HepG2 (cell line): Measurements from ENCODE around the gene TCFL5. TPM values are rescaled to one million over a fixed set of nuclear protein-coding genes. Genes with fewer than 3 reads are reported as not detected.

Experiments used
- AGO2 ChIP-seq: fragments of 200-400 bp; formaldehyde crosslinking; optimal IDR thresholded peaks from 2 replicates; pipeline ENCODE3; 2017; ENCODE audit warnings: mild to moderate bottlenecking, low read depth, low read length, moderate library complexity
- BRD4 ChIP-seq: sonication (generic); formaldehyde crosslinking; IDR thresholded peaks from 2 replicates; pipeline ENCODE4 v1.4.0; 2020; ENCODE audit warnings: missing genetic modification reagents
- FOSL1 ChIP-seq: sonication (generic); formaldehyde crosslinking; IDR thresholded peaks from 2 replicates; pipeline ENCODE4 v1.9.0; 2021; ENCODE audit warnings: missing genetic modification reagents, borderline replicate concordance
- FOXP1 ChIP-seq, 2 experiments: fragments of 450-650 bp in 1 of 2; IDR thresholded peaks; 2 replicates each; pipeline ENCODE4 v1.6.1; 2017 to 2018; ENCODE audit warnings: antibody characterized with exemption in 1 of 2
- HIVEP1 ChIP-seq: sonication (generic); formaldehyde crosslinking; IDR thresholded peaks from 2 replicates; pipeline ENCODE4 v1.4.0; 2020; ENCODE audit warnings: mild to moderate bottlenecking, missing genetic modification reagents
- HMGA1 ChIP-seq: sonication (generic); formaldehyde crosslinking; conservative IDR thresholded peaks from 2 replicates; pipeline ENCODE4 v1.4.0; 2020; ENCODE audit warnings: missing genetic modification reagents
- PHF5A ChIP-seq: IDR thresholded peaks from one replicate; pipeline ENCODE4 v1.6.1; 2018; ENCODE audit warnings: low read depth, missing genetic modification reagents; ENCODE audit not compliant: unreplicated experiment
- RELA ChIP-seq: sonication (generic); formaldehyde crosslinking; IDR thresholded peaks from 2 replicates; pipeline ENCODE4 v1.4.0; 2020; ENCODE audit warnings: missing genetic modification reagents
- RFXAP ChIP-seq: sonication (generic); formaldehyde crosslinking; IDR thresholded peaks from 2 replicates; pipeline ENCODE4 v1.4.0; 2020; ENCODE audit warnings: missing genetic modification reagents, borderline replicate concordance
- TBX2 ChIP-seq: sonication (generic); formaldehyde crosslinking; IDR thresholded peaks from 2 replicates; pipeline ENCODE4 v1.5.0; 2020; ENCODE audit warnings: missing genetic modification reagents, mild to moderate bottlenecking, borderline replicate concordance
- TP53 ChIP-seq: sonication (generic); formaldehyde crosslinking; conservative IDR thresholded peaks from 2 replicates; pipeline ENCODE4 v1.4.0; 2020; ENCODE audit warnings: missing genetic modification reagents
- ZNF546 ChIP-seq: sonication (generic); formaldehyde crosslinking; conservative IDR thresholded peaks from 2 replicates; pipeline ENCODE4 v1.8.1; 2023; ENCODE audit warnings: mild to moderate bottlenecking, missing genetic modification reagents
- ZNF572 ChIP-seq: sonication (generic); formaldehyde crosslinking; IDR thresholded peaks from 2 replicates; pipeline ENCODE4 v1.5.1; 2020; ENCODE audit warnings: mild to moderate bottlenecking, missing genetic modification reagents
- ZNF672 ChIP-seq: sonication (generic); formaldehyde crosslinking; IDR thresholded peaks from 2 replicates; pipeline ENCODE4 v1.8.1; 2022; ENCODE audit warnings: missing genetic modification reagents
- polyA plus RNA-seq, 8 experiments: library from polyadenylated mRNA; depleted of rRNA in 3 of 8; stranded (reverse) in 7 of 8; unstranded in 1 of 8; fragments of >200 nt; fragmentation: Illumina TruSeq in 4 of 8; extraction: Trizol in 4 of 8; gene quantifications; 2 replicates each; pipeline versions ENCODE4 v1.2.1 to v1.2.3, GENCODE V29; 2011 to 2016; ENCODE audit warnings: low read depth in 4 of 8, missing spikeins in 1 of 8, mixed read lengths in 1 of 8; ENCODE audit not compliant: insufficient read depth in 1 of 8
- total RNA-seq, 5 experiments: library from RNA; depleted of rRNA; stranded (reverse); fragments of >200 nt; fragmentation: Illumina TruSeq; extraction: Trizol; gene quantifications; 2 replicates each; pipeline ENCODE4 v1.2.3, GENCODE V29; 2016; ENCODE audit warnings: low read depth in 1 of 5
- TF ChIP-seq, protein P1 (sequence below): sonication (generic); formaldehyde crosslinking; conservative IDR thresholded peaks from 2 replicates; pipeline ENCODE4 v1.5.0; 2020; ENCODE audit warnings: missing genetic modification reagents
- TF ChIP-seq, protein P2 (sequence below): sonication (generic); formaldehyde crosslinking; IDR thresholded peaks from 2 replicates; pipeline ENCODE4 v1.5.0; 2020; ENCODE audit warnings: mild to moderate bottlenecking, missing genetic modification reagents, moderate library complexity
- TF ChIP-seq, protein P3 (sequence below): sonication (generic); formaldehyde crosslinking; IDR thresholded peaks from 2 replicates; pipeline ENCODE4 v1.4.0; 2020; ENCODE audit warnings: missing genetic modification reagents
- TF ChIP-seq, protein P4 (sequence below): sonication (generic); formaldehyde crosslinking; IDR thresholded peaks from 2 replicates; pipeline ENCODE4 v1.5.0; 2020; ENCODE audit warnings: missing genetic modification reagents, mild to moderate bottlenecking, borderline replicate concordance

Gene TCFL5
- total and polyA plus RNA-seq, 2 of the 13 experiments (the other 11 are each of a cell fraction or from before 2014, with no cell fraction given), result 14.8 to 20.0 TPM

DNA sequence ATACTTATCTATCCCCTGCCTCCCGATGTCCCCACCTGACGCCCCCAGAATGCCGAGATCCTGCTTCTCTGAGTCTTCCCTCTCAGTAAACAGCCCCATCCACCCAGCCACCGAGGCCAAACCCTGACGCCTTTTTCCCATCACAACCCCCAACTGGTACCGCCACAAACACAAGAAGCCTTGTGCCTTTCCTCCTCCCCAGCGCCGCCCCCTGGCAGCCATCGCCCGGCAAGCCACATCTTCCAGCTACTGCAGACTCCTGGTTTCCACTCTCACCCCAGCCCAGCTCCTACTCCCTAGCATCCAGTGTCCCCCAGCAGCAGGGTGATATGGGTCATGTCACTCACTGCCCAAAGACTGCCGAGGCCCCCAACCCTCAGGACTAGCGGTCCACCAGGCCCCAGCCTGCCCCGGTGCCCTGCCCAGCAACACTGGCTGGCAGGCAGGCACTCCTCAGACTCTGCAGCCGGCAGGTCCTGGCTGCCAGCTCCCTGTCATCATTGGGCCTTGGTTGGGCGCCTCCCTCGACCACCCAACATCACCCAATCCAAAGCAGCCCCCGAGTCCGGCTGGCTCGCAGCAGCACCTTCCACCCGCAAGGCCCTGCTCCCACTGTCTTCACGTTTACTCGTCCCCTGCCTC is 11.2 kb downstream of the TCFL5 start (continued):
- TF ChIP-seq, protein P1, sequence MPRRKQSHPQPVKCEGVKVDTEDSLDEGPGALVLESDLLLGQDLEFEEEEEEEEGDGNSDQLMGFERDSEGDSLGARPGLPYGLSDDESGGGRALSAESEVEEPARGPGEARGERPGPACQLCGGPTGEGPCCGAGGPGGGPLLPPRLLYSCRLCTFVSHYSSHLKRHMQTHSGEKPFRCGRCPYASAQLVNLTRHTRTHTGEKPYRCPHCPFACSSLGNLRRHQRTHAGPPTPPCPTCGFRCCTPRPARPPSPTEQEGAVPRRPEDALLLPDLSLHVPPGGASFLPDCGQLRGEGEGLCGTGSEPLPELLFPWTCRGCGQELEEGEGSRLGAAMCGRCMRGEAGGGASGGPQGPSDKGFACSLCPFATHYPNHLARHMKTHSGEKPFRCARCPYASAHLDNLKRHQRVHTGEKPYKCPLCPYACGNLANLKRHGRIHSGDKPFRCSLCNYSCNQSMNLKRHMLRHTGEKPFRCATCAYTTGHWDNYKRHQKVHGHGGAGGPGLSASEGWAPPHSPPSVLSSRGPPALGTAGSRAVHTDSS (CRISPR knock-in tag), result no peak
- no peak for TF ChIP-seq HMGA1
- no peak for TF ChIP-seq RFXAP
- peak; percentile 89 for TF ChIP-seq AGO2
- TF ChIP-seq ZNF572, result no peak
- no peak for TF ChIP-seq TBX2
- peak; percentile 61 for TF ChIP-seq HIVEP1 (CRISPR knock-in tag)
- TF ChIP-seq, protein P2, sequence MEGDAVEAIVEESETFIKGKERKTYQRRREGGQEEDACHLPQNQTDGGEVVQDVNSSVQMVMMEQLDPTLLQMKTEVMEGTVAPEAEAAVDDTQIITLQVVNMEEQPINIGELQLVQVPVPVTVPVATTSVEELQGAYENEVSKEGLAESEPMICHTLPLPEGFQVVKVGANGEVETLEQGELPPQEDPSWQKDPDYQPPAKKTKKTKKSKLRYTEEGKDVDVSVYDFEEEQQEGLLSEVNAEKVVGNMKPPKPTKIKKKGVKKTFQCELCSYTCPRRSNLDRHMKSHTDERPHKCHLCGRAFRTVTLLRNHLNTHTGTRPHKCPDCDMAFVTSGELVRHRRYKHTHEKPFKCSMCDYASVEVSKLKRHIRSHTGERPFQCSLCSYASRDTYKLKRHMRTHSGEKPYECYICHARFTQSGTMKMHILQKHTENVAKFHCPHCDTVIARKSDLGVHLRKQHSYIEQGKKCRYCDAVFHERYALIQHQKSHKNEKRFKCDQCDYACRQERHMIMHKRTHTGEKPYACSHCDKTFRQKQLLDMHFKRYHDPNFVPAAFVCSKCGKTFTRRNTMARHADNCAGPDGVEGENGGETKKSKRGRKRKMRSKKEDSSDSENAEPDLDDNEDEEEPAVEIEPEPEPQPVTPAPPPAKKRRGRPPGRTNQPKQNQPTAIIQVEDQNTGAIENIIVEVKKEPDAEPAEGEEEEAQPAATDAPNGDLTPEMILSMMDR (CRISPR knock-in tag), result peak; percentile 13; the same call in 1 of the 2 replicates
- no peak for TF ChIP-seq RELA
- TF ChIP-seq FOSL1 (CRISPR knock-in tag), result no peak
- TF ChIP-seq BRD4 (CRISPR knock-in tag), result no peak
- TF ChIP-seq TP53 (CRISPR knock-in tag), result no peak
- TF ChIP-seq, protein P3, sequence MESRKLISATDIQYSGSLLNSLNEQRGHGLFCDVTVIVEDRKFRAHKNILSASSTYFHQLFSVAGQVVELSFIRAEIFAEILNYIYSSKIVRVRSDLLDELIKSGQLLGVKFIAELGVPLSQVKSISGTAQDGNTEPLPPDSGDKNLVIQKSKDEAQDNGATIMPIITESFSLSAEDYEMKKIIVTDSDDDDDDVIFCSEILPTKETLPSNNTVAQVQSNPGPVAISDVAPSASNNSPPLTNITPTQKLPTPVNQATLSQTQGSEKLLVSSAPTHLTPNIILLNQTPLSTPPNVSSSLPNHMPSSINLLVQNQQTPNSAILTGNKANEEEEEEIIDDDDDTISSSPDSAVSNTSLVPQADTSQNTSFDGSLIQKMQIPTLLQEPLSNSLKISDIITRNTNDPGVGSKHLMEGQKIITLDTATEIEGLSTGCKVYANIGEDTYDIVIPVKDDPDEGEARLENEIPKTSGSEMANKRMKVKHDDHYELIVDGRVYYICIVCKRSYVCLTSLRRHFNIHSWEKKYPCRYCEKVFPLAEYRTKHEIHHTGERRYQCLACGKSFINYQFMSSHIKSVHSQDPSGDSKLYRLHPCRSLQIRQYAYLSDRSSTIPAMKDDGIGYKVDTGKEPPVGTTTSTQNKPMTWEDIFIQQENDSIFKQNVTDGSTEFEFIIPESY (CRISPR knock-in tag), result peak; percentile 76
- no peak for TF ChIP-seq ZNF546 (CRISPR knock-in tag)
- TF ChIP-seq PHF5A, result no peak
- TF ChIP-seq, protein P4, sequence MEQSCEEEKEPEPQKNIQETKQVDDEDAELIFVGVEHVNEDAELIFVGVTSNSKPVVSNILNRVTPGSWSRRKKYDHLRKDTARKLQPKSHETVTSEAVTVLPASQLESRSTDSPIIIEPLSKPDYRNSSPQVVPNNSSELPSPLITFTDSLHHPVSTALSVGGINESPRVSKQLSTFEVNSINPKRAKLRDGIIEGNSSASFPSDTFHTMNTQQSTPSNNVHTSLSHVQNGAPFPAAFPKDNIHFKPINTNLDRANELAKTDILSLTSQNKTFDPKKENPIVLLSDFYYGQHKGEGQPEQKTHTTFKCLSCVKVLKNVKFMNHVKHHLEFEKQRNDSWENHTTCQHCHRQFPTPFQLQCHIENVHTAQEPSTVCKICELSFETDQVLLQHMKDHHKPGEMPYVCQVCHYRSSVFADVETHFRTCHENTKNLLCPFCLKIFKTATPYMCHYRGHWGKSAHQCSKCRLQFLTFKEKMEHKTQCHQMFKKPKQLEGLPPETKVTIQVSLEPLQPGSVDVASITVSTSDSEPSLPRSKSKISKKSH (CRISPR knock-in tag), result no peak
- no peak for TF ChIP-seq ZNF672 (CRISPR knock-in tag)
- TF ChIP-seq FOXP1 (IDR thresholded peaks at IDR 0.05), result no peak
- TF ChIP-seq FOXP1 (CRISPR knock-in tag; IDR thresholded peaks at IDR 0.05), result no peak
